Mucosa of rectum (tissue), 2 donors: Measurements from ENCODE around the gene NFATC2.

Source experiments
- H3K27ac ChIP-seq, 2 donors: one replicate each; pipeline ENCODE4 v1.7.0; 2013; ENCODE audit warnings: inconsistent platforms in 2 of 2, low read depth in 2 of 2, low read length in 2 of 2
- H3K27me3 ChIP-seq, 2 donors: one replicate each; pipeline ENCODE4 v1.7.0; 2013; ENCODE audit warnings: low read length in 2 of 2; ENCODE audit not compliant: control insufficient read depth in 2 of 2, insufficient read depth in 2 of 2
- H3K36me3 ChIP-seq, 2 donors: one replicate each; pipeline ENCODE4 v1.7.0; 2013; ENCODE audit warnings: low read length in 2 of 2; ENCODE audit not compliant: control insufficient read depth in 2 of 2, insufficient read depth in 2 of 2
- H3K4me1 ChIP-seq, 2 donors: one replicate each; pipeline ENCODE4 v1.7.0; 2013; ENCODE audit warnings: low read length in 2 of 2, mild to moderate bottlenecking in 1 of 2; ENCODE audit not compliant: control insufficient read depth in 2 of 2, insufficient read depth in 2 of 2
- H3K4me3 ChIP-seq, 2 donors: one replicate each; pipeline ENCODE4 v1.7.0; 2013; ENCODE audit warnings: low read length in 2 of 2
- H3K9ac ChIP-seq, 2 donors: one replicate each; pipeline ENCODE4 v1.7.0; 2013; ENCODE audit warnings: low read length in 2 of 2, low read depth in 1 of 2, mild to moderate bottlenecking in 1 of 2
- H3K9me3 ChIP-seq, 2 donors: one replicate each; pipeline ENCODE4 v1.7.0; 2013; ENCODE audit warnings: low read length in 2 of 2; ENCODE audit not compliant: control insufficient read depth in 2 of 2
- donor health status: healthy.
- donor health status: Normal muscosa, but diverticular disease.

Gene NFATC2

DNA sequence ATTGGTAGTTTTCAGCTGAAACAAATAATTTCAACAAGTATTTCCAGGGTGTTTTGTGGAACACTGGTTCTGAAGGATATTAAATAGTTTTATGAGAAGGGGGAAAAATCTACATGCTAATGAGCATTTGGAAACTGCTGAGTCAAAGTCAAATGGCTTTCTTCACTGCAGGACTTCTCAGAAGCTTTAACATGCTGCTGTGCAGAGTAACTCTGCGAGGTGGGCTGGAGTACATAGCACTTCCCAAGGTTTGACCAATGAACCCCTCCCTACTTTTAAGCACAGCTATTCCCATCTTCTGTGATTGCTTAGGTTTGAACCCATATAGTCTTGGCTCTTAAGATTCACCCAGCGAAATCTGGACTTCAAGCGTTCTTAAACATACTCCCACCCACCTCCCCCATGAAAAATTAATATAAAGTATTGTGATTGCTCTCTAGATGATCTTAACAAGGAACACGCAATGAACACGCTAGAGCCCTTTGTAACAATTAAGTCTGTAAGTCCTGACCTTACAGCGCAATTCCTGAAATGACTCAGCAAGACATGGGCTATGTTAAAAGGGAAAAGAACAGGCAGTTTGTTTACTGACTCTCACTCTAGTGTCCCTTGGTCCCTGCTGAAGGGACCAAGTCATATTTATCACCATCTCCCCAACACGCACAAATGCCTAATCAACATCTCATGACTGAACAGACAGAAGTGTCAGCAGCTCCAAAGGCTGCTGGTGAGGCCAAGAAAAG, 105.2 kb downstream of the NFATC2 start:
- Histone ChIP-seq H3K4me3 (no peak overlapping the region), H3K27ac (no peak overlapping the region), H3K9ac (no peak overlapping the region), H3K4me1 (no peaks in the 10 kb centered on the region), H3K27me3 (no peaks in the 10 kb centered on the region), H3K9me3 (no peaks in the 10 kb centered on the region), H3K36me3 (peaks cover 7 to 17% of the 10 kb centered on the region in 2 donors)

DNA sequence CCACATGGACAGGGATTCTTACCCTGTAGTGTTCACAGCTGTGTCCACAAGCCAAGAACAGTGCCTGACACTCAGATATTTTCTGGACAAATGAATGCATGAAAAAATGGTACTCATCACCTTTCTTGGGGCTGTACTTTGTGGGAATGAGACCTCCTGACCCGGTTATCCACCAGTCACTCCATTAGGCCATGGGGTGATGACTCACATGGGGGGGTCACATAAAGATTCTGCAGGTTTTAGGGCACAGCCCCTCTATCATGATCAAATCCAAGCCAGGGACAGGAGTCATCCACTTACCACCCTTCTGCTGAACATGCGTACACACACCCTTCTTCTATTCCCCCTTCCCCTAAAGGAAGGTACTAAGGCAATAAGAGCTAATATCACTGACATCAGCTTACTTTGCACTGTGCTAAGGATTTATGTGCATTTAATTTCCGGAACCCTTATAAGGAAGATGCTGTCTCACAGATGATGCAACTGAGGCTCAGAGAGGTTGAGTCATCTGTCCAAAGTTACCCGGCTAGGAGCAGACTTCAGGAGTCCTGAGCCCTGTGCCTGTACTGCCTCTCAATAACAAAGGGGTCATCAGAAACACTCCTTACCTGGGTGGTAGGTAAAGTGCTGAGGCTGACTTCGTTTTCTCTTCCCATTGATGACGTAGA, 107.8 kb downstream of the NFATC2 start:
- no peaks in the 10 kb centered on the region for H3K4me1 ChIP-seq
- no peak overlapping the region for H3K27ac ChIP-seq
- H3K9ac ChIP-seq, result no peak overlapping the region
- H3K36me3 ChIP-seq, result peaks cover 11 to 20% of the 10 kb centered on the region in 2 donors
- H3K4me3 ChIP-seq, result no peak overlapping the region
- no peaks in the 10 kb centered on the region for H3K27me3 ChIP-seq
- H3K9me3 ChIP-seq, result no peaks in the 10 kb centered on the region

- Histone ChIP-seq H3K4me3 (no peak overlapping the region), H3K36me3 (peaks cover 11 to 22% of the 10 kb centered on the region in 2 donors), H3K9me3 (no peaks in the 10 kb centered on the region), H3K4me1 (no peaks in the 10 kb centered on the region), H3K27me3 (no peaks in the 10 kb centered on the region), H3K27ac (no peak overlapping the region), H3K9ac (no peak overlapping the region)
Observed at GRCh38 chr20:51434026-51434425, 108.5 kb downstream of the NFATC2 start.

DNA sequence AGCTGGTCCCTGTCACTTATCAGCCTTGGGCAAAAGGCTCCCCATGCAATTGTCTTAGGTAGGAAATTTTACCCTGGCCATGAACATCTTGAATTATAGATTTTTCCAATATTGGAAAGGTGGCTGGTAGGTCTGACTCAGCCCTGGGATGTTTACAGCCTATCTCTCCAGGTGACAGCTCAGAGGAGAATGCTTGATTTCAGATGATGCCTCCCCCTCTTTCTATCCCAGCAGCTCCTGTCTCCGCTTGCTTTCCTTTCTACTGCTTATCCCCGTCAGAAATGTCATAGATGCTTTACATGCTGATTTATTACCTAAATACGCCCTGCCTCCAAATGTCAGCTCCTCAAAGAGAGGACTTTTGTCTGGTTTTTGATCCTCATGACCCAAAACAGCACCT, 109.6 kb downstream of the NFATC2 start:
- H3K36me3 ChIP-seq, result peaks cover 11 to 23% of the 10 kb centered on the region in 2 donors
- no peak overlapping the region for H3K4me3 ChIP-seq
- H3K4me1 ChIP-seq, result no peaks in the 10 kb centered on the region

GRCh38 chr20:51432251-51432784, 110.2 kb downstream of the NFATC2 start:
- no peak overlapping the region for H3K4me3 ChIP-seq
- no peak overlapping the region for H3K27ac ChIP-seq
- peaks cover 11 to 23% of the 10 kb centered on the region in 2 donors for H3K36me3 ChIP-seq
- H3K27me3 ChIP-seq, result no peaks in the 10 kb centered on the region
- H3K9me3 ChIP-seq, result no peaks in the 10 kb centered on the region
- no peak overlapping the region for H3K9ac ChIP-seq
- no peaks in the 10 kb centered on the region for H3K4me1 ChIP-seq

More for the DNA sequence above, 109.6 kb downstream of the NFATC2 start:
- no peaks in the 10 kb centered on the region for H3K27me3 ChIP-seq
- H3K9me3 ChIP-seq, result no peaks in the 10 kb centered on the region
- no peak overlapping the region for H3K9ac ChIP-seq
- no peak overlapping the region for H3K27ac ChIP-seq

GRCh38 chr20:51431321-51431720, 111.2 kb downstream of the NFATC2 start:
- Histone ChIP-seq H3K9me3 (no peaks in the 10 kb centered on the region), H3K27me3 (no peaks in the 10 kb centered on the region), H3K27ac (no peak overlapping the region), H3K9ac (no peak overlapping the region), H3K4me1 (no peaks in the 10 kb centered on the region), H3K4me3 (no peak overlapping the region), H3K36me3 (peaks cover 11 to 23% of the 10 kb centered on the region in 2 donors)

GRCh38 chr20:51430198-51430950, 112.1 kb downstream of the NFATC2 start:
- peaks cover 0 to 2% of the 10 kb centered on the region in 2 donors for H3K4me1 ChIP-seq
- H3K9me3 ChIP-seq, result no peaks in the 10 kb centered on the region
- H3K27ac ChIP-seq, result no peak overlapping the region
- H3K9ac ChIP-seq, result no peak overlapping the region
- H3K36me3 ChIP-seq, result peaks cover 11 to 23% of the 10 kb centered on the region in 2 donors
- H3K27me3 ChIP-seq, result no peaks in the 10 kb centered on the region
- no peak overlapping the region for H3K4me3 ChIP-seq

DNA sequence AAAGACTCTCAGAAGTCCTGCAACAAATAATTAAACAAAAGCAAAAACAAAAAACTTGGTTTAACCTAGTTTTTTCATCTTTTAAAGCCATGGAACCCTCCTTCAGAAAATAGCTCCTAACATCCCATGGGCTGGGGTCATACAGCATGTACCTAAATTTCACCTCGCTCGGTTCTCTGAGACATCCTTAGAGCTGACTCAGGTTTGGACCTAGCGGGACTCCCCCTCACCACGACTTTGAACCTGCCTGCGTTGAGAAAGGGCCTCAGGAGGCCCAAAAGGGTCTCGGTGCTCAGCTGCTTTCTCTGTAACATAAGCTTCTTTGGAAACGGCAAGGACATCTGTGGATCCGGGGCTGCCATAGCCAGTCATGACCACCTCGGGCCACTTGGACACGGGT, 112.8 kb downstream of the NFATC2 start:
- Histone ChIP-seq H3K27me3 (no peaks in the 10 kb centered on the region), H3K9me3 (no peaks in the 10 kb centered on the region), H3K9ac (no peak overlapping the region), H3K36me3 (peaks cover 6 to 20% of the 10 kb centered on the region in 2 donors), H3K4me3 (no peak overlapping the region), H3K27ac (no peak overlapping the region), H3K4me1 (peaks cover 0 to 2% of the 10 kb centered on the region in 2 donors)

- no peak overlapping the region for H3K9ac ChIP-seq
- no peaks in the 10 kb centered on the region for H3K9me3 ChIP-seq
- H3K27ac ChIP-seq, result no peak overlapping the region
- no peaks in the 10 kb centered on the region for H3K27me3 ChIP-seq
- peaks cover 4 to 17% of the 10 kb centered on the region in 2 donors for H3K36me3 ChIP-seq
- H3K4me1 ChIP-seq, result peaks cover 0 to 2% of the 10 kb centered on the region in 2 donors
- H3K4me3 ChIP-seq, result no peak overlapping the region
Observed at GRCh38 chr20:51429144-51429482, 113.4 kb downstream of the NFATC2 start.
